Measurements from ENCODE around the gene ZNRF1. TPM values are rescaled to one million over a fixed set of nuclear protein-coding genes. Genes with fewer than 3 reads are reported as not detected.

The ZNRF1 gene
- total and polyA plus RNA-seq, 2 donors (not counting 1 experiment from before 2014, with no cell fraction given), result 0.27 to 0.76 TPM

DNA sequence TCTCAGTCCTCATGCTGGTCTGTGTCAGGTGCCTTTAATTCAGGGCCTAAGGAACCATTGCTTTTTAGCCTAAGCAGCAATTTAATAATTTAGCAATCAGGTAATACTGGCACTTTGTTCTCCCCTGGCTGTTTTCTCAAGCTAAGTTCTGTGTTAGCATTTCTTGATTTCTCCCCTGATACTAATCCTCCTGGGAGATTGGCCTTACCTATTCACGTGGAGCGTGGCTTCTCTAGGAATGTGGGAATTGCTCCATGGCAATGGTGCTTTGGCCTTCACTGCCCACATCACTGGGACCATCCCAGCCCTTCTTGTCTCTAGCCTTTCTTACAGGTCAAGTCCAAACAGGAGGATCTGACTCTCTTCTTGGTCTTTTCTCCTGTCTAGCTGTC lies 55.7 kb downstream of the ZNRF1 start:
- no peaks in the 10 kb centered on the region for H3K4me1 Mint-ChIP-seq
- DNase-seq (no peak), ATAC-seq (ENCODE audit: low read depth) (no peak)
- H3K4me2 ChIP-seq (replicated peaks; ENCODE audit: low read depth, low read length, poor library complexity, severe bottlenecking), result no peak overlapping the region
- WGBS (ENCODE audit: insufficient coverage), result 100% methylated on average over 1 of the region's 2 CpGs
- TF ChIP-seq EZH2 (IDR thresholded peaks at IDR 0.05; ENCODE audit: borderline replicate concordance, insufficient read depth, low read depth, low read length, poor library complexity, severe bottlenecking), result no peak
- TF ChIP-seq, protein P1, sequence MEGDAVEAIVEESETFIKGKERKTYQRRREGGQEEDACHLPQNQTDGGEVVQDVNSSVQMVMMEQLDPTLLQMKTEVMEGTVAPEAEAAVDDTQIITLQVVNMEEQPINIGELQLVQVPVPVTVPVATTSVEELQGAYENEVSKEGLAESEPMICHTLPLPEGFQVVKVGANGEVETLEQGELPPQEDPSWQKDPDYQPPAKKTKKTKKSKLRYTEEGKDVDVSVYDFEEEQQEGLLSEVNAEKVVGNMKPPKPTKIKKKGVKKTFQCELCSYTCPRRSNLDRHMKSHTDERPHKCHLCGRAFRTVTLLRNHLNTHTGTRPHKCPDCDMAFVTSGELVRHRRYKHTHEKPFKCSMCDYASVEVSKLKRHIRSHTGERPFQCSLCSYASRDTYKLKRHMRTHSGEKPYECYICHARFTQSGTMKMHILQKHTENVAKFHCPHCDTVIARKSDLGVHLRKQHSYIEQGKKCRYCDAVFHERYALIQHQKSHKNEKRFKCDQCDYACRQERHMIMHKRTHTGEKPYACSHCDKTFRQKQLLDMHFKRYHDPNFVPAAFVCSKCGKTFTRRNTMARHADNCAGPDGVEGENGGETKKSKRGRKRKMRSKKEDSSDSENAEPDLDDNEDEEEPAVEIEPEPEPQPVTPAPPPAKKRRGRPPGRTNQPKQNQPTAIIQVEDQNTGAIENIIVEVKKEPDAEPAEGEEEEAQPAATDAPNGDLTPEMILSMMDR (IDR thresholded peaks at IDR 0.05), result no peak
- intact Hi-C loops (cut with micrococcal nuclease), result no loop called here
- POLR2A ChIA-PET, result no interaction called here
- no peak overlapping the region for H3K27ac ChIP-seq (ENCODE audit: low read length in 2 of 2)
- H3K9me3 Mint-ChIP-seq (ENCODE audit: insufficient read depth), result no peaks in the 10 kb centered on the region
- H3K4me3 Mint-ChIP-seq, result no peak overlapping the region
- no peaks in the 10 kb centered on the region for H3K27me3 ChIP-seq (replicated peaks in 1 of 4; ENCODE audit: control extremely low read depth in 1 of 4, control insufficient read depth in 3 of 4, insufficient read depth in 4 of 4, low read length in 3 of 4)
- H2AFZ ChIP-seq (ENCODE audit: insufficient read depth, low read depth, low read length, poor library complexity, severe bottlenecking), result no peak overlapping the region
- no peaks in the 10 kb centered on the region for H3K79me2 ChIP-seq (ENCODE audit: control insufficient read depth, insufficient read depth, low read length)
- no peaks in the 10 kb centered on the region for H4K20me1 ChIP-seq (ENCODE audit: control insufficient read depth, insufficient read depth, low read length, poor library complexity, severe bottlenecking)
- H3K9ac ChIP-seq (ENCODE audit: low read length), result no peak overlapping the region
- no peaks in the 10 kb centered on the region for H3K27me3 Mint-ChIP-seq
- CTCF ChIA-PET, result no interaction called here
- no peak overlapping the region for H3K27ac Mint-ChIP-seq
- H3K36me3 ChIP-seq (replicated peaks in 1 of 2; ENCODE audit: control extremely low read depth in 1 of 2, control insufficient read depth in 1 of 2, extremely low read depth in 1 of 2, insufficient read depth in 2 of 2, low read length in 1 of 2), result no peaks in the 10 kb centered on the region
- H3K4me1 ChIP-seq (ENCODE audit: control insufficient read depth in 2 of 2, insufficient read depth in 2 of 2, low read length in 2 of 2), result no peaks in the 10 kb centered on the region
- no peaks in the 10 kb centered on the region for H3K9me3 ChIP-seq (ENCODE audit: control extremely low read depth in 1 of 3, control insufficient read depth in 2 of 3, insufficient read depth in 1 of 3, low read length in 2 of 3)
- H3K4me3 ChIP-seq (ENCODE audit: control extremely low read depth in 1 of 5, extremely low read depth in 1 of 5, insufficient read depth in 1 of 5, low read depth in 2 of 5, low read length in 4 of 5), result no peak overlapping the region

DNA sequence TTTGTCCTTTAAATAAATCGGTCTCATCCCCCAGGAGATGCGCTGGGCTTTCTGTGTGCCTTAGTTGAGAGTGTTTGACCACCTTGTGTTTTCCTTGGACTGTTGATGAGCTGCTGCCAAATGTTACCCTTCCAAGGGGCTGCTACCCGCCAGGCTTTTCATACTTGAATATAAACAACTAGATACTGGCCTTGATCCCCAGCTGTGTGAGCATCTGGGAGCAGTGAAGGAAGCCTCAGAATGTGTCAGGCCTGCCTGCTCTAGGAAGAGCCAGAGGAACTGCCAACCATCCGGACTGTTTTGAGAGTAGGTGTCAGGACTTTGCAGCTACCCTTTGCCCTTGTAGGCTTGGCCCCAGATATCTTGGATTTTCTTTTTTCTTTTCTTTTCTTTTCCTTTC lies 60.0 kb downstream of the ZNRF1 start:
- Histone ChIP-seq H3K9me3 (ENCODE audit: control extremely low read depth in 1 of 3, control insufficient read depth in 2 of 3, insufficient read depth in 1 of 3, low read length in 2 of 3) (peaks cover 0 to 6% (median 0%) of the 10 kb centered on the region in 3 donors), H3K27me3 (replicated peaks in 1 of 4; ENCODE audit: control extremely low read depth in 1 of 4, control insufficient read depth in 3 of 4, insufficient read depth in 4 of 4, low read length in 3 of 4) (peaks cover 0 to 15% (median 11%) of the 10 kb centered on the region in 4 experiments), H3K36me3 (replicated peaks in 1 of 2; ENCODE audit: control extremely low read depth in 1 of 2, control insufficient read depth in 1 of 2, extremely low read depth in 1 of 2, insufficient read depth in 2 of 2, low read length in 1 of 2) (no peaks in the 10 kb centered on the region), H3K4me2 (replicated peaks; ENCODE audit: low read depth, low read length, poor library complexity, severe bottlenecking) (no peak overlapping the region), H3K4me1 (ENCODE audit: control insufficient read depth in 2 of 2, insufficient read depth in 2 of 2, low read length in 2 of 2) (peaks cover 0 to 2% of the 10 kb centered on the region in 2 donors), H3K9ac (ENCODE audit: low read length) (no peak overlapping the region), H4K20me1 (ENCODE audit: control insufficient read depth, insufficient read depth, low read length, poor library complexity, severe bottlenecking) (no peaks in the 10 kb centered on the region), H3K27ac (ENCODE audit: low read length in 2 of 2) (no peak overlapping the region), H3K4me3 (ENCODE audit: control extremely low read depth in 1 of 5, extremely low read depth in 1 of 5, insufficient read depth in 1 of 5, low read depth in 2 of 5, low read length in 4 of 5) (no peak overlapping the region), H2AFZ (ENCODE audit: insufficient read depth, low read depth, low read length, poor library complexity, severe bottlenecking) (no peak overlapping the region), H3K79me2 (ENCODE audit: control insufficient read depth, insufficient read depth, low read length) (no peaks in the 10 kb centered on the region)
- intact Hi-C loops (cut with micrococcal nuclease), result no loop called here
- WGBS (ENCODE audit: insufficient coverage), result 77% methylated on average over 4 of the region's 4 CpGs
- DNase-seq (no peak), ATAC-seq (ENCODE audit: low read depth) (no peak)
- Mint-ChIP-seq H3K4me3 (no peak overlapping the region), H3K27ac (no peak overlapping the region), H3K27me3 (peaks cover 4% of the 10 kb centered on the region), H3K4me1 (no peaks in the 10 kb centered on the region), H3K9me3 (ENCODE audit: insufficient read depth) (no peaks in the 10 kb centered on the region)
- TF ChIP-seq, protein P1 (IDR thresholded peaks at IDR 0.05), result no peak
- TF ChIP-seq EZH2 (IDR thresholded peaks at IDR 0.05; ENCODE audit: borderline replicate concordance, insufficient read depth, low read depth, low read length, poor library complexity, severe bottlenecking), result no peak
- ChIA-PET CTCF (interaction anchor here (1.4 kb wide), 1 partner anchor 53 kb away, joined by 4 read pairs; no protein-coding TSS in a partner anchor), POLR2A (no interaction called here)

All from B cell (primary cell).